Coronary artery (tissue), 2 donors: ENCODE results near the gene SSC4D.

Source experiments
- DNase-seq: peaks from one replicate; pipeline ENCODE4 v3.0.0-alpha.2; 2017; ENCODE audit warnings: low spot score
- H3K27ac ChIP-seq, 2 donors: fragments of 200-600 bp; sonication (generic); one replicate each; pipeline ENCODE4 v1.5.1; 2016 to 2019
- H3K4me3 ChIP-seq: fragments of 200-600 bp; sonication (generic); 2 replicates; pipeline ENCODE4 v1.5.1; 2016; ENCODE audit warnings: mild to moderate bottlenecking, moderate library complexity
- TF ChIP-seq, protein P1 (sequence below): fragments of 200-600 bp; sonication (generic); IDR thresholded peaks from one replicate; pipeline ENCODE4 v1.5.1; 2019; ENCODE audit warnings: antibody characterized with exemption

The SSC4D gene

DNA sequence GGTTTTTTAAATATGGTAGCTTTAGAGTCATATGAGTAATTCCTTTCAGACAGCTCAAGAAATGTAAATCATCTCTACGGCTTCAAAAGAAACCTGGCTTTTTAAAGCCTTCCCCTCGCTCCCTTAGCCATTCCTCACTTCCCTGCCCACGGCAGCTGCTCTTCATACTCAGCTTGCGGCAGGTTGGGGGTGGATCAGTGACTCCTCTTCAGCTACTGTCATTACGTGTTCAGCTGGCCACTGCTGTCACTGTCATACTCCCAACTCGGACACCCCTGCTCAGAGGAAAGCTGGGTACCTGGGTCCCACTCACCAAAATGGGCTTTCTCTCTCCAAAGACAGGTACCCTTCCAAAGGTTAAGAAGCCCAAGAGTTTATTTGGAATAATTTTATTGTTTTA, 57.3 kb downstream of the SSC4D start:
- TF ChIP-seq, protein P1, sequence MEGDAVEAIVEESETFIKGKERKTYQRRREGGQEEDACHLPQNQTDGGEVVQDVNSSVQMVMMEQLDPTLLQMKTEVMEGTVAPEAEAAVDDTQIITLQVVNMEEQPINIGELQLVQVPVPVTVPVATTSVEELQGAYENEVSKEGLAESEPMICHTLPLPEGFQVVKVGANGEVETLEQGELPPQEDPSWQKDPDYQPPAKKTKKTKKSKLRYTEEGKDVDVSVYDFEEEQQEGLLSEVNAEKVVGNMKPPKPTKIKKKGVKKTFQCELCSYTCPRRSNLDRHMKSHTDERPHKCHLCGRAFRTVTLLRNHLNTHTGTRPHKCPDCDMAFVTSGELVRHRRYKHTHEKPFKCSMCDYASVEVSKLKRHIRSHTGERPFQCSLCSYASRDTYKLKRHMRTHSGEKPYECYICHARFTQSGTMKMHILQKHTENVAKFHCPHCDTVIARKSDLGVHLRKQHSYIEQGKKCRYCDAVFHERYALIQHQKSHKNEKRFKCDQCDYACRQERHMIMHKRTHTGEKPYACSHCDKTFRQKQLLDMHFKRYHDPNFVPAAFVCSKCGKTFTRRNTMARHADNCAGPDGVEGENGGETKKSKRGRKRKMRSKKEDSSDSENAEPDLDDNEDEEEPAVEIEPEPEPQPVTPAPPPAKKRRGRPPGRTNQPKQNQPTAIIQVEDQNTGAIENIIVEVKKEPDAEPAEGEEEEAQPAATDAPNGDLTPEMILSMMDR = no peak
- Histone ChIP-seq H3K27ac (no peak overlapping the region), H3K4me3 (no peak overlapping the region)
- DNase-seq = no peak

DNA sequence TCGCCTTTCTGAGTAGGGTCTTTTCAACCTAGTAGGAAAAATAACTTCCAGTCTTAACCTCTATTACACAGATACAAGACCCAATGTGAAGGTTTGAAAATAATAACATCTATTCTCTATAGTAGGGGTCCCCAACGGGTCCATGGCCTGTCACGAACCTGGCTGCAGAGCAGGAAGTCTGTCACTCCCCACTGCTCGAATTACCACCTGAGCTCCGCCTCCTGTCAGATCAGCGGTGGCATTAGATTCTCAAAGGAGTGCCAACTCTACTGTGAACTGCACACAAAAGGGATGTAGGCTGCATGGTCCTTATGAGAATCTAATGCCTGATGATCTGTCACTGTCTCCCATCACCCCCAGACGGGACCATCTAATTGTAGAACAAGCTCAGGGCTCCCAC, 58.1 kb downstream of the SSC4D start:
- H3K27ac ChIP-seq = no peak overlapping the region
- TF ChIP-seq, protein P1 = no peak

GRCh38 chr7:76349313-76349885, 60.1 kb downstream of the SSC4D start:
- no peak for DNase-seq
- no peak overlapping the region for H3K4me3 ChIP-seq
- H3K27ac ChIP-seq = no peak overlapping the region
- TF ChIP-seq, protein P1 = no peak

More for the DNA sequence above, 58.1 kb downstream of the SSC4D start:
- no peak overlapping the region for H3K4me3 ChIP-seq
- DNase-seq = no peak

GRCh38 chr7:76347710-76348109, 61.8 kb downstream of the SSC4D start:
- no peak overlapping the region for H3K4me3 ChIP-seq
- no peak for DNase-seq
- TF ChIP-seq, protein P1 = no peak
- H3K27ac ChIP-seq = no peak overlapping the region

- peak overlapping the region in 1 of 2 donors; percentile 32 for H3K27ac ChIP-seq
- no peak for DNase-seq
- no peak overlapping the region for H3K4me3 ChIP-seq
- TF ChIP-seq, protein P1 = no peak
These were observed 62.7 kb downstream of the SSC4D start for GRCh38 chr7:76346778-76347177.

GRCh38 chr7:76346097-76346496, 63.4 kb downstream of the SSC4D start:
- TF ChIP-seq, protein P1 = no peak
- no peak for DNase-seq
- Histone ChIP-seq H3K27ac (peak overlapping the region in 1 of 2 donors; percentile 32), H3K4me3 (no peak overlapping the region)

DNA sequence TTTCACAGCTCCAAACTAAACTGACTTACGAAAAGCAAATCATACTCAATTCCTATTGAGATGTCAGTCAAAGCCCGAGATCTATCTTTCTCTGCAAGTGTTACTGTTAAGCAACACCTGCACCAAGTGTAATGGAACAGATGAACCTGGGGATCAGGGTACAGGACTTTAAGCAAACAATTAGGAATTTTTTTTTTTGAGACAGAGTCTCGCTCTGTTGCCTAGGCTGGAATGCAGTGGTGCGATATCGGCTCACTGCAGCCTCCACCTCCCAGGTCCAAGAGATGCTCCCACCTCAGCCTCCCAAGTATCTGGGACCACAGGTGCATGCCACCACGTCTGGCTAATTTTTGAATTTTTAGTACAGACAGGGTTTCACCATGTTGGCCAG, 65.6 kb downstream of the SSC4D start:
- TF ChIP-seq, protein P1 = no peak
- Histone ChIP-seq H3K4me3 (no peak overlapping the region), H3K27ac (no peak overlapping the region)
- no peak for DNase-seq
